Liver (tissue), 9 donors: Measurements from ENCODE around the gene PCMTD2. TPM values are rescaled to one million over a fixed set of nuclear protein-coding genes. Genes with fewer than 3 reads are reported as not detected.

Source experiments
- DNase-seq: peaks from one replicate; pipeline ENCODE4 v3.0.0-alpha.2; 2017; ENCODE audit warnings: low spot score
- H3K27ac ChIP-seq, 2 donors: one replicate each; pipeline ENCODE4 v1.7.0; 2013; ENCODE audit warnings: inconsistent platforms in 2 of 2, low read length in 2 of 2, control low read depth in 1 of 2, low read depth in 1 of 2, mild to moderate bottlenecking in 1 of 2
- H3K27me3 ChIP-seq, 4 donors: one replicate each; pipeline versions ENCODE4 v1.6.1 to v1.7.0; 2013; ENCODE audit warnings: low read length in 3 of 4, inconsistent platforms in 1 of 4, mild to moderate bottlenecking in 1 of 4, moderate library complexity in 1 of 4; ENCODE audit not compliant: control insufficient read depth in 4 of 4, insufficient read depth in 4 of 4
- H3K36me3 ChIP-seq, 4 donors: one replicate each; pipeline versions ENCODE4 v1.6.1 to v1.7.0; 2013; ENCODE audit warnings: low read length in 3 of 4, mild to moderate bottlenecking in 3 of 4, low read depth in 1 of 4, moderate library complexity in 1 of 4; ENCODE audit not compliant: control insufficient read depth in 4 of 4, insufficient read depth in 3 of 4
- H3K4me1 ChIP-seq, 4 donors: one replicate each; pipeline versions ENCODE4 v1.6.1 to v1.7.0; 2013; ENCODE audit warnings: low read length in 3 of 4, mild to moderate bottlenecking in 3 of 4, moderate library complexity in 1 of 4; ENCODE audit not compliant: control insufficient read depth in 4 of 4, insufficient read depth in 4 of 4
- H3K4me3 ChIP-seq, 3 donors: one replicate each; pipeline versions ENCODE4 v1.6.1 to v1.7.0; 2013; ENCODE audit warnings: low read length in 3 of 3, control low read depth in 1 of 3, low read depth in 1 of 3, mild to moderate bottlenecking in 1 of 3
- H3K9ac ChIP-seq, 2 donors: one replicate each; pipeline ENCODE4 v1.7.0; 2013; ENCODE audit warnings: low read length in 2 of 2, mild to moderate bottlenecking in 2 of 2, moderate library complexity in 2 of 2, control low read depth in 1 of 2, low read depth in 1 of 2
- H3K9me3 ChIP-seq, 4 donors: one replicate each; pipeline versions ENCODE4 v1.6.1 to v1.7.0; 2013; ENCODE audit warnings: low read length in 3 of 4; ENCODE audit not compliant: control insufficient read depth in 4 of 4
- ATF3 ChIP-seq: IDR thresholded peaks from 2 replicates; pipeline ENCODE4 v1.6.1; 2016; ENCODE audit warnings: antibody characterized with exemption
- CTCF ChIP-seq: fragments of 150-350 bp; IDR thresholded peaks from 2 replicates; pipeline ENCODE4 v1.5.1; 2017; ENCODE audit warnings: improper control_type of control experiment, low read depth, low read length; ENCODE audit not compliant: missing input control
- EGR1 ChIP-seq, 2 donors: IDR thresholded peaks; 2 replicates each; pipeline ENCODE4 v1.6.1; 2016 to 2018; ENCODE audit warnings: antibody characterized with exemption in 2 of 2, low read depth in 2 of 2
- FOXA1 ChIP-seq: IDR thresholded peaks from 2 replicates; pipeline ENCODE4 v1.6.1; 2016; ENCODE audit warnings: antibody characterized with exemption
- FOXA2 ChIP-seq: IDR thresholded peaks from 2 replicates; pipeline ENCODE4 v1.6.1; 2016; ENCODE audit warnings: antibody characterized with exemption
- GABPA ChIP-seq, 2 donors: IDR thresholded peaks in 1 of 2; conservative IDR thresholded peaks in 1 of 2; 2 replicates each; pipeline ENCODE4 v1.6.1; 2016; ENCODE audit warnings: antibody characterized with exemption in 2 of 2, mild to moderate bottlenecking in 1 of 2, moderate library complexity in 1 of 2
- HNF4A ChIP-seq, 2 donors: conservative IDR thresholded peaks; 2 replicates each; pipeline ENCODE4 v1.6.1; 2016; ENCODE audit warnings: antibody characterized with exemption in 2 of 2, mild to moderate bottlenecking in 2 of 2
- HNF4G ChIP-seq: IDR thresholded peaks from 2 replicates; pipeline ENCODE4 v1.6.1; 2016; ENCODE audit warnings: antibody characterized with exemption
- JUND ChIP-seq, 2 donors: IDR thresholded peaks; 2 replicates each; pipeline ENCODE4 v1.6.1; 2016; ENCODE audit warnings: antibody characterized with exemption in 2 of 2
- MAX ChIP-seq: IDR thresholded peaks from 2 replicates; pipeline ENCODE4 v1.6.1; 2016; ENCODE audit warnings: antibody characterized with exemption
- NR2F2 ChIP-seq: IDR thresholded peaks from 2 replicates; pipeline ENCODE4 v1.6.1; 2016; ENCODE audit warnings: antibody characterized with exemption
- RAD21 ChIP-seq, 2 donors: IDR thresholded peaks; 2 replicates each; pipeline ENCODE4 v1.6.1; 2016; ENCODE audit warnings: antibody characterized with exemption in 2 of 2, mild to moderate bottlenecking in 2 of 2
- REST ChIP-seq: IDR thresholded peaks from 2 replicates; pipeline ENCODE4 v1.6.1; 2016; ENCODE audit warnings: antibody characterized with exemption, mild to moderate bottlenecking
- RXRA ChIP-seq, 2 donors: IDR thresholded peaks; 2 replicates each; pipeline ENCODE4 v1.6.1; 2017 to 2018; ENCODE audit warnings: antibody characterized with exemption in 2 of 2, mild to moderate bottlenecking in 1 of 2
- SP1 ChIP-seq: IDR thresholded peaks from 2 replicates; pipeline ENCODE4 v1.6.1; 2018; ENCODE audit warnings: antibody characterized with exemption, mild to moderate bottlenecking
- TAF1 ChIP-seq: conservative IDR thresholded peaks from 2 replicates; pipeline ENCODE4 v1.6.1; 2016; ENCODE audit warnings: antibody characterized with exemption, mild to moderate bottlenecking
- YY1 ChIP-seq: IDR thresholded peaks from 2 replicates; pipeline ENCODE4 v1.6.1; 2016; ENCODE audit warnings: antibody characterized with exemption, mild to moderate bottlenecking
- ZBTB33 ChIP-seq: IDR thresholded peaks from 2 replicates; pipeline ENCODE4 v1.6.1; 2016; ENCODE audit warnings: antibody characterized with exemption
- WGBS: extraction: QIAGEN DNeasy Blood & Tissue Kit; methylation state at CpG from one replicate; pipeline ENCODE4 v1.1.7; 2013; 5-methylcytosine and 5-hydroxymethylcytosine counted together
- polyA plus RNA-seq, 2 donors: library from polyadenylated mRNA; stranded (reverse) in 1 of 2; unstranded in 1 of 2; fragments of 200-250 nt in 1 of 2; fragments of >200 nt in 1 of 2; fragmentation: Nextera tagmentation in 1 of 2; extraction: Ambion mirVana in 1 of 2; gene quantifications; one replicate each; pipeline versions ENCODE4 v1.2.1 to v1.2.3, GENCODE V29; 2013 to 2015
- total RNA-seq, 2 donors: library from RNA; depleted of rRNA; stranded (reverse); fragments of >200 nt; gene quantifications; one replicate each; pipeline ENCODE4 v1.2.3, GENCODE V29; 2014
- donor health status: healthy.
- donor health status: healthy.
- donor health status: healthy.
- donor health status: healthy.
- donor health status: healthy.

The PCMTD2 gene
- total and polyA plus RNA-seq, 4 donors = 12.7 to 74.4 (median 25.4) TPM

GRCh38 chr20:64261138-64261537 is 5.6 kb downstream of the PCMTD2 start:
- Histone ChIP-seq H3K4me1 (peaks cover 0 to 23% (median 16%) of the 10 kb centered on the region in 4 donors), H3K9ac (no peak overlapping the region), H3K27ac (peak overlapping the region; percentile 9 to 21), H3K4me3 (no peak overlapping the region), H3K27me3 (no peaks in the 10 kb centered on the region), H3K9me3 (no peaks in the 10 kb centered on the region), H3K36me3 (peaks cover 2 to 12% (median 8%) of the 10 kb centered on the region in 4 donors)
- TF ChIP-seq FOXA2 (no peak), FOXA1 (no peak), HNF4G (no peak), RAD21 (IDR thresholded peaks at IDR 0.05) (peak in 1 of 2 donors; percentile 23), JUND (IDR thresholded peaks at IDR 0.05) (no peak), ZBTB33 (no peak), GABPA (IDR thresholded peaks at IDR 0.05 in 1 of 2, conservative IDR thresholded peaks at IDR 0.05 in 1 of 2) (peak in 1 of 2 donors; percentile 22), SP1 (peak; percentile 55), YY1 (no peak), CTCF (no peak), NR2F2 (peak; percentile 99), ATF3 (no peak), HNF4A (conservative IDR thresholded peaks at IDR 0.05) (no peak), REST (no peak), TAF1 (no peak), MAX (no peak), EGR1 (IDR thresholded peaks at IDR 0.05; ENCODE audit: low read depth in 2 of 2) (no peak), RXRA (IDR thresholded peaks at IDR 0.05) (peak; percentile 22 to 30)
- 74% methylated on average over 9 of the region's 9 CpGs for WGBS
- no peak for DNase-seq
